ENCODE measurements around the gene MARK3.

- TF ChIP-seq CTCF (IDR thresholded peaks at IDR 0.05) (no peak), EZH2 (IDR thresholded peaks at IDR 0.05; ENCODE audit: borderline replicate concordance, insufficient read depth, low read depth, low read length, poor library complexity, severe bottlenecking) (no peak)
Measured at GRCh38 chr14:103530390-103530789, 145.2 kb downstream of the MARK3 start.

All from B cell (primary cell).